RPMI8226 (cell line): Measurements from ENCODE around the gene SPRED2.
A peak's percentile ranks its signal among the peaks of the same experiment; 100 is the strongest.

ENCODE experiments used
- DNase-seq: peaks from one replicate; pipeline ENCODE4 v3.0.0-alpha.2; 2015

The SPRED2 gene

DNA sequence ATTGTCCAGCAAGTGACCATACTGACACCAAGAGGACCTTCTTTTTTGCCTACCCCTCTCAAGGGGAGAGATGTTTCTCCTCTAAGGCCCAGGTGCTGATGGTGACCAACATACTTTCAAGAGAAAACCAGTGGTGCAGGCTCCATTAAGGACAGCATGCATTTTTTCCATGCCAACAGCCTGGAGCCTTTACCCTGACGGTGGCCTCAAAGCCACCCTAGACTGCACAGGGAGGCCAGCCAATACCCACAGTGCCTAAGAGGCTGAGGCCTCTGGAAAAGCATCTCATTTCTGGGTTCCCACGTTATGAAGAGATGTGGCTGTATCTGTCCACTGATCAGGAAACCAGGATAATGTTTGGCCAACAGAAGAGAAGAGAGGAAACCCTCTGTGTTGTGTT is 19.3 kb downstream of the SPRED2 start:
- DNase-seq, result no peak

GRCh38 chr2:65411056-65411795 is 21.2 kb downstream of the SPRED2 start:
- DNase-seq, result no peak

DNA sequence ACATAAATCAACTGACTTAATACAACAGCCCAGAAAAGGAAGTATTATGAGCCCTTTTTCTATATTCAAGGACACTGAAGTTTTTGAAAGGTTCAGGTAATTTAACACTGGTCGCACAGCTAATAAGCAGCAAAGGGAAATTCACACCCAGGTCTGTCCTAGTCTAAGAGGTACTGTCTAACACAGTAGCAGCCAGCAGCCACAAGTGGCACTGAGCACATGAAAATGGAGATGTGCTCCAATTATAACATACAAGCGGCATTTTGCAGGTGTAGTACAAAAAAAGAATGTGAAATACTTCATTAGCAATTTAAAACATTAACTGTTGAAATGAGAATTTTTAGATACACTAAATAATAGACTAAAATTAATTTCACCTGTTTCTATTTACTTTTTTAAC is 23.4 kb downstream of the SPRED2 start:
- no peak for DNase-seq

DNA sequence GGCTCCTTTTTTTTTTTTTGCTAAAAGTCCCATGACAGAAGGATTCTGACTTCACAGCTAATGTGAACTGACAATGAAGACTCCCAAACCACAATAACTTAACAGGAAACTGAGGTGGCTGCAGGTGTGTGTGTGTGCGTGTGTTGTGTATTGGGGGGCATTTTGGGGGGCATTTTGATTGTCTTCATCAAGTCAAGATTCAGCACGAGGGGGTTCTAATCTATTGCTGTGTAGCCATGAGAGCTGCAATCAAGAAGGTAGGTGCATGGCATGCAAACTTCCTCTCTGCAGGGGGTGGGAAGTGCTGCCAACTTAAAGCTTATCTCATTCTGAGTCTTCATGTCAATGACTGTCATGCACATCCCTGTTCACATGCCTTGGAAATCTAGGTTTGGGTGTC is 25.2 kb downstream of the SPRED2 start:
- DNase-seq, result no peak

DNA sequence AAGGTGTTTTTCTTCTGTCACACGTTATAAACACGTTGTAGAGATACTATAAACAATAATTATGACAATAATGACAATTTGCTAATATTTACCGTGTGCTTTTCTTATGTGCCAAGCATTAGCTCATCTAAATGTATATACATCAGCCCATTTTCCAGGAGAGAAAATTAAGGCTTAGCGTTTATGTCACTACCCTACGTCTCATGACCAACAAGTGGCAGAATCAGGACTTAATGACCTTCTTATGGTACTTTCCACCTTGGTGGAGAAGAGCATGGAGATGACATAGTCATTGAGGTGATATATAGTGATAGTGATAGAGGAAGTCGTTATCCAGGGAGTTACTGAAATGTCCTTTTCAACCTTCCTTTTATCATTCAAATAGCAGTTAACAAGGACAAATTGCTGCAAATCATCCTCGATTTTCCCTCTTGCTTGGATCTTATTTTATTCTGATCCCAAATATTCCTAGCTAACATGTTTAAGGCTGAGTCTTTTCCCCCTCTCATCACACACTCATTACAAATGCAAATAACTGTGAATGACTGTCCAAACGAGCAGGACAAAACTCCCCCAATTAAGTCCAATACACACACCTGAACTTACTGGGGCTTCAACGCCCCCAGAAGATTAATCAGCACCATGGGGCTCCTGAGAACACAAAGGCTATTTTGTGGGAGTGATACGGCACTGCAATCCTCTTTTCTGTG is 27.3 kb downstream of the SPRED2 start:
- no peak for DNase-seq

- no peak for DNase-seq
Observed at GRCh38 chr2:65403529-65403915, 28.9 kb downstream of the SPRED2 start.

GRCh38 chr2:65402780-65403528 is 29.4 kb downstream of the SPRED2 start:
- no peak for DNase-seq

DNA sequence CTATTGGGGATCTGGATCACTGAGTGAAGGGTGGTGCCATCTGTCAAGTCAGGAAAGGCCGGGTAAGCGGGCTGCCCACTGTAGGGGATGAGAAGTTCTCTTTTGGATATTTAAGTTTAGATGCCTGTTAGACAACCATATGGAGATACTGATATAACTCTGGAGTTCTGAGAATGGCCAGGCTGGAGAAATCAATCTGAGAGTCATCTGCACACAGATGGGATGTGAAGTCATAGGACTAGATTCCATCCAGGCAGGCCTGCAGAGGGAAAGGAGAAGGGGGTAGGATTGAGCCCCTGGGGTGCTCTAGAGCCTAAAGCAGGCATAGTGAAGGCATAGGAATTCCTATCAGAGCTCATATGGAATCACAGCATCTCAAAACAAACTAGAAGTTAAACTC is 30.1 kb downstream of the SPRED2 start:
- no peak for DNase-seq

DNA sequence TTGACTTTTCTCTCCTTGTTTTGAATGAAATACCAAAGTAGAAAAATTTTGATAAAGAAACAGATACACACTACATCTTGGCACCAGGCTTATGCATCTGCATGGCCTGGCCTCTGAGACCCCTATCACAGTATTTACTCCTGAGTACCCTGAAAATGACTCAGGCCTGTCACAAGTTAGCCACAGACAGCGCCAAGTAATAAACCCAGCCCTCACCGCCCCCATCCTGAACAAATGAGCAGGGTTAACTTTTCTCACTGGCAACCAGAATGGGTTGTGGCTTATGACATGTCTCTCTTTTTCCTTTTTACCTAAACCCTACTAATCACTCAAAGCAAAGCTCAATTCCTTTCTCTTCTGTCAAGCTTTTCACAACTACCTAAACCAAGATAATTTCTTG is 35.3 kb downstream of the SPRED2 start:
- no peak for DNase-seq

- no peak for DNase-seq
Observed at GRCh38 chr2:65396348-65397026, 35.9 kb downstream of the SPRED2 start.

GRCh38 chr2:65395621-65396347 is 36.6 kb downstream of the SPRED2 start:
- DNase-seq, result no peak

DNA sequence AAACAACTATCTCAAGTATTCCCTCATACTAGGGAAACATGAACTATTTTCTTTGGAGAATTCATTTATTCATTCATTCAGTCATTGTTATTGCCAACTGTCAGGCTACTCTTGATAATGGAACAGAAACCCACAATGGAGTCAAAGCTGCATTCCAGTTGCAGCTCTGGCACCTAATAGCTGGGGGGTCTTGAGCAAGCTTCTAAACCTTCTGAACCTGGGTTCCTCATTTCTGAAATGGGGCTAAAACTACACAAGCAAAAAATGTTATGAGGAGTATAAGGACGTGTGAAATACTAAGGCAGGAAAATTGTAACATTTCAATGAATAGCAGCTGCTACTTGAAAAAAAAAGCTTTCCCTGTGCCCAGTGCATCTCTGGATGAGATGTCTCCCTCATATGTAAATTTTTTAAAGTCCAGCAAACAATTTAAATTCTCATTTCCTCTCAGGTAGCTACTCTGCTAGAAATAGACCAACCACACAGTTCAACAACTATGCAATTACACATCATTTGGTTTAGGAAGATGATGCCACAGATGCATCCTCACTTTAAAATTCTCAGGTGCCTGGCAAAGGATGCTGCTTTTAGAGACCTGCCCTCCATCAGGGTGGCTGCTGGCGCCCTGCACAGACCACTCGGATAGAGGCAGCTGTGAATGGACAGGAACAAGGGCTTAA is 38.5 kb downstream of the SPRED2 start:
- DNase-seq, result peak; percentile 16

DNA sequence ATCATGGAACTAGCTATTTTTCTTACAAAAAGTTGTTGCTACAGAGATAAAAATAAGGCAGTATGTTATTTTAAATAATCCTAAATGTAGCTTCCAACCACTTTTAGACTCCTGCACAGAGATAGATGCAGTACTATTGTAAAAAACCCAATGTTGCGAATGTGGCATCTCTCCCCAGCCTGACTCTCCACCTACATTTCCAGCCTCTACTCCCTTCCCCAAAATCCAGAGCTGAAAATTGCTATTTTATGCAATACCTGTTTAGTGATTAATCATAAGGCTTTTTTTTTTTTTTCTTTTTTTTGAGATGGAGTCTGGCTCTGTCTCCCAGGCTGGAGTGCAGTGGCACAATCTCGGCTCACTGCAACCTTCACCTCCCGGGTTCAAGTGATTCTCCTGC is 39.4 kb downstream of the SPRED2 start:
- DNase-seq, result no peak

GRCh38 chr2:65392609-65393008 is 39.8 kb downstream of the SPRED2 start:
- DNase-seq, result no peak

DNA sequence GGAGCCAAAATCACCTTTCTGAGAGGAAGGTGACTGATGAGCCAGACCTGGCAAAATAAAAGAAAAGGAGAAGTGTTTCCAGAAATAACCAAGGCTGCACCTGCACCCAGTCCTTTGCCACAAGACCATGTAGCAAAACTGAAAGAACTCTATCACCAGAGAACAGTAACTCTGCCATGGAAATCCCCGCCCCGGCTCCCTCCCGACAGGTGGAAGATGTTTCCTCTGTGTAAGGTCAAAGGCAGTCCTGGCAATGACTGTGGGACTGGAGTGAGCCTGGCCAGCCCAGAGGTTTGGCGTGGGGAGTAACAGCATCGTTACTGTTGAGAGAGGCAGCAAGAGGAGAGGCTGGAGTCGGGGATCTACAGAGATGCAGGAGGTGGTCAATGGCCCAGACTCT is 42.3 kb downstream of the SPRED2 start:
- DNase-seq, result peak; percentile 88

- DNase-seq, result no peak
Observed at GRCh38 chr2:65389476-65389875, 42.9 kb downstream of the SPRED2 start.

DNA sequence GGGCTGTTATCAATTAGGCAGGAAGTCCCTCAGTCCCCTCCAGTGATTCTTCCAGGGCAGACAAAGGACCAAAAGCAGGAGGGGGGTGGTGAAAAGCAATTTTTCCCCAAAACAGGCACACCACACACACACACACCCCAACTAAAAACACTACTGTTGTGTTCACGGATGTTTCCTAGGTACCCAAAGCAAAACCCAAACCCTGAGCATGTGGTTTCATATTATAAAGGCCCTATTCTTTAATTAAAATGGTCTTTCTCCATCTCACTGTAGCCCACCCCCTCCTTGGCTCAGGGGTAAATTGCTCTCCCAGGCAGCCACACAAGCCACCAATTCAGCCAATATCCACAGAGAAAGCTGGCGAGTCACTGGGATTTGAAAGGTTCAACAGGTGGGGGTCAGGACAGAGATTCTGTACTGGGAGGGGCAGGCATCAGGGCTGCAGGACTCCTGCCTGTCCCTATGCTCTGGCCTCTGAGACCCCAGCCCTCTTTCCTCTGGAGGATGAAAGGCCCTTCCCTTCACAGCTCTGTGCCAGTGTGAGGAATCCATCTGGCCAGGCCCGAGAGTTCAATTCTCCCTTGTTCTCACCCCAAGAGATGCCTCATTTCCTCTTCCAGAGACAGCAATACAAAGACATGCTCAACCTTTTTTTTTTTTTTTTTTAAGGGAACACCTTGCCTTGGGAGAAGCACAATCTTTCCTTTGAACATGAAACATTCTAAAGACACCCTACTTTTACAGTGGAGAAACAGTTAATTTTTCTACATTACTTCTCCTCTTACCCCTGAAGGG is 43.6 kb downstream of the SPRED2 start:
- peak; percentile 20 for DNase-seq

DNA sequence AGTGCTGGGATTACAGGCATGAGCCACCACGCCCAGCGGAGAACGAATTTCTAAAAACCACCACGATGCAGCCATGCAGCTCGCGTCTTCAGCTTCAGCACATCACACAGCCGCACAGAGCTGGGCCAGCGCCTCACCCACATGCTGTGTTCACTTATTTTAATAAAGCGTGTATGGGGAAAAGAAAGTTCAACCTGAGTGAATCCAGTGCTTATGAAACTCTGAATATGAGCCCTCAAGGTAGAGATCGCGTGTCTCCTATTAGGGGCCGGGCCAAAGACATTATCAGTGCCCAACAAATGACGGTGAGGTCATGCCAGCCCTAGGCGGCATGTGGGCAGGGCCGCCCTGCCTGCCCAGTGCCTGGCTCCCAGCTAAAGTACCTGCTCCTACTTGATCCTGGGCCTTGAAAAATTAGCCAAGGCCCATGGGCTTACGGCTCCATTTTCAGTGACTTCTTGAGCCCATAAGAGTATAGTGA is 44.3 kb downstream of the SPRED2 start:
- peak; percentile 70 for DNase-seq

DNA sequence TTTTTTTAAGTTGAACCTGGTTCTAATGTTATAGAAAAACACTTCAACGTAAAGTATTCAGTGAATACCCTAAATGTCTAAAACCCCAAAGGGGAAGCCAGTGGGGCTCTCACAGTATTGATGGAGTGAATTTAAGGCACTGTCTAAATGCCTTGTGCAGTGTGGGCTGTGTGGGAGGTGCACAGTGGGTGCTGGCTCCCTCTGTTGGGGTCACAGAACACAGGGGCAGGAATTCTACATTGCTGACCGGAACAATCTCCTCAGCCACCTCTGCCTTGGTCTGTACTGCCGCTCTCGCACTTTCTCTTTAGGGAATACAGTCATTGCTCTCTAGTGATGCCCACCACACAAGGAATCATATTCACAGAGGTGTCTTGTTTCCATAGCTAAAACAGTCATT is 45.4 kb downstream of the SPRED2 start:
- DNase-seq, result no peak

DNA sequence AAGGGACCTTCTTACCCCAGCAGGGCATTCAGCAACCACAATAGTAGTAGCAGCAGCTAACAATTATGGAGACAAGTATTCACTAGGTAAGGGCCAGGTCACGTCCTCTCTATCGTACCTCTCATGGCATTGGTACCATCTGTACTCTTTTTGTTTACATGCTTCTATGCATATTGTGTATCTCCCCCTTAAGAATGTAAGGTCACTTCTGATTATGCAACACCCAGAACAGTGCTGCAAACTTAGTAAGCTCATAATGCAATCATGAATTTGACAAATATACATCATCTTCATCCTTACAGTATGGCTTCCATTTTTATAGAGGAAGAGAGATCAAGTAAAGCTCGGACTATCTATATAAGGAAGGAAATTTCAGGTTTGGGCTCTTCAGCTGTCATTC is 46.1 kb downstream of the SPRED2 start:
- no peak for DNase-seq
